Heart left ventricle (tissue), 13 donors: ENCODE results near the gene FUT8.

ENCODE experiments used
- POLR2A ChIP-seq, 2 donors: fragments of 450-650 bp; IDR thresholded peaks; one replicate each; pipeline ENCODE4 v1.6.1; 2017; ENCODE audit warnings: antibody characterized with exemption in 2 of 2, mild to moderate bottlenecking in 2 of 2, moderate library complexity in 2 of 2
- TF ChIP-seq, protein P1 (sequence below), 12 donors: fragments of 200-600 bp; sonication (generic) in 4 of 12; IDR thresholded peaks; one replicate each; pipeline versions ENCODE4 v1.5.0 to v1.8.0; 2018 to 2022; ENCODE audit warnings: antibody characterized with exemption in 12 of 12, mild to moderate bottlenecking in 5 of 12
- donor health status: ischemic (EF 13 %, LVEDD 7.1; RV severe dilation, severe dysfunction).
- donor health status: DM: no; HTN: yes; CAD: no.
- donor health status: DM: no; HTN: no; CAD: no.
- donor health status: ischemic (EF 25% LVEDD 6.9; RV normal size, moderate dysfunction).
- donor health status: ischemic (EF 25% LVEDD 5.7; RV mildly dilated, moderate dysfunction).
- donor health status: ischemic (EF 35%, LVEDD 5.7; RV mildly dilated, moderate dysfunction).
- donor health status: nonischemic (EF 11% LVEDD 7.7; RV severe dilation, severe dysfunction).
- donor health status: DM: yes; HTN: yes; CAD: no.
- donor health status: PGD.
- donor health status: ischemic (EF 29% LVEDD 5.4; RV normal size, mild dysfunction).
- donor health status: nonischemic (EF 23%, LVEDD 6.1; RV moderate dilation, normal function).

DNA sequence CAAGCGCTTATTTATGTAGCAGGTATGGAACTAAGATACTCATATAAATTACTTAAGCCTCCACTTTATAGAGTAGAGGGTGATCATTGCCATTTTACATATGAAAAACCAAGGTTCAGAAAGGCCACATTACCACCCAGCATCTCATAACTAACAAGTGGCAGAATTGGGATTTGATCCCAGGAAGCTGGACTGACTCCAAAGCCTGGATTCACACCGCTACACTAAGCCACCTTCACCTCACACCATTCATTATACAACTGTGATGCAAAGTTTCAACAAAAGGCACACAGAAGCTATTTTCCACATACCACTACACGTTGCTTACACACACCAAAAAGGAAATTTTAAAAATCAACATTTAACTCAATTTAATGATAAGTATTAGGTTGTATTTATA lies 370.6 kb downstream of the FUT8 start:
- TF ChIP-seq, protein P1, sequence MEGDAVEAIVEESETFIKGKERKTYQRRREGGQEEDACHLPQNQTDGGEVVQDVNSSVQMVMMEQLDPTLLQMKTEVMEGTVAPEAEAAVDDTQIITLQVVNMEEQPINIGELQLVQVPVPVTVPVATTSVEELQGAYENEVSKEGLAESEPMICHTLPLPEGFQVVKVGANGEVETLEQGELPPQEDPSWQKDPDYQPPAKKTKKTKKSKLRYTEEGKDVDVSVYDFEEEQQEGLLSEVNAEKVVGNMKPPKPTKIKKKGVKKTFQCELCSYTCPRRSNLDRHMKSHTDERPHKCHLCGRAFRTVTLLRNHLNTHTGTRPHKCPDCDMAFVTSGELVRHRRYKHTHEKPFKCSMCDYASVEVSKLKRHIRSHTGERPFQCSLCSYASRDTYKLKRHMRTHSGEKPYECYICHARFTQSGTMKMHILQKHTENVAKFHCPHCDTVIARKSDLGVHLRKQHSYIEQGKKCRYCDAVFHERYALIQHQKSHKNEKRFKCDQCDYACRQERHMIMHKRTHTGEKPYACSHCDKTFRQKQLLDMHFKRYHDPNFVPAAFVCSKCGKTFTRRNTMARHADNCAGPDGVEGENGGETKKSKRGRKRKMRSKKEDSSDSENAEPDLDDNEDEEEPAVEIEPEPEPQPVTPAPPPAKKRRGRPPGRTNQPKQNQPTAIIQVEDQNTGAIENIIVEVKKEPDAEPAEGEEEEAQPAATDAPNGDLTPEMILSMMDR (IDR thresholded peaks at IDR 0.05), result no peak
- TF ChIP-seq POLR2A (IDR thresholded peaks at IDR 0.05), result no peak
